Memory B cell (primary cell): Measurements from ENCODE around the gene ROBO1.

Source experiments
- ATAC-seq: fragments of 150-1000 bp; cut with Tn5 transposase; 2 replicates; pipeline ENCODE4 v1.10.0; 2021; ENCODE audit warnings: low read depth, mild to moderate bottlenecking, moderate library complexity
- DNase-seq, 2 donors: peaks; one replicate each; pipeline ENCODE4 v3.0.0; 2022; ENCODE audit warnings: low spot score in 2 of 2
- H3K27ac Mint-ChIP-seq: one replicate; pipeline ENCODE4 v1.8.0; 2022; ENCODE audit warnings: mild to moderate bottlenecking, moderate library complexity, mixed read lengths
- H3K27me3 Mint-ChIP-seq: one replicate; pipeline ENCODE4 v1.8.0; 2022; ENCODE audit warnings: mixed read lengths
- H3K36me3 Mint-ChIP-seq: one replicate; pipeline ENCODE4 v1.8.0; 2022; ENCODE audit warnings: mild to moderate bottlenecking, mixed read lengths
- H3K4me1 Mint-ChIP-seq: one replicate; pipeline ENCODE4 v1.8.0; 2022; ENCODE audit warnings: mixed read lengths
- H3K4me3 Mint-ChIP-seq: one replicate; pipeline ENCODE4 v1.8.0; 2022; ENCODE audit warnings: mild to moderate bottlenecking, moderate library complexity, mixed read lengths
- H3K9me3 Mint-ChIP-seq: one replicate; pipeline ENCODE4 v1.8.0; 2022; ENCODE audit warnings: mixed read lengths

ROBO1 gene

DNA sequence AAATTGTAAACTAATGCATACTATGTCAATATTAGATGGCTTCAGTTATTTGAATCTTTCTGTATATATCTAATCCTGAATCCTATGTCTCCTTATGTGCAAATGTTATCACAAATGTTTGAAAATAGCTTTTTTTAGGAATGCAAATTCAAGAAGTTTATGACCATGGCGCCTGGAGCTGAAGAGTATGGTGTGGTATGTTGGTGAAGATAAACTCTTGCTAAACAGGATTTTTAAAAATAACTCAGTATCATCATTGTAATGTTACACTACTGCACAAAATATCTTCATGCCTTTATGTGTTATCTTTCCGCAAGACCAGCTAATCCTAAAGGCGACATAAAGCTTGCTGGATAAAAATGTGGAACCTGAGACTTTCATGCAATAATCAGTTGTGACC, 382.6 kb downstream of the ROBO1 start:
- Mint-ChIP-seq H3K27ac (no peak overlapping the region), H3K27me3 (no peaks in the 10 kb centered on the region), H3K4me3 (no peak overlapping the region), H3K36me3 (no peaks in the 10 kb centered on the region), H3K4me1 (no peaks in the 10 kb centered on the region), H3K9me3 (peaks cover 6% of the 10 kb centered on the region)
- DNase-seq (no peak), ATAC-seq (no peak)

- DNase-seq (no peak), ATAC-seq (no peak)
- no peaks in the 10 kb centered on the region for H3K36me3 Mint-ChIP-seq
- H3K27me3 Mint-ChIP-seq: no peaks in the 10 kb centered on the region
- peaks cover 6% of the 10 kb centered on the region for H3K9me3 Mint-ChIP-seq
- no peaks in the 10 kb centered on the region for H3K4me1 Mint-ChIP-seq
- no peak overlapping the region for H3K27ac Mint-ChIP-seq
- no peak overlapping the region for H3K4me3 Mint-ChIP-seq
Observed at GRCh38 chr3:79383402-79384012, 384.3 kb downstream of the ROBO1 start.

DNA sequence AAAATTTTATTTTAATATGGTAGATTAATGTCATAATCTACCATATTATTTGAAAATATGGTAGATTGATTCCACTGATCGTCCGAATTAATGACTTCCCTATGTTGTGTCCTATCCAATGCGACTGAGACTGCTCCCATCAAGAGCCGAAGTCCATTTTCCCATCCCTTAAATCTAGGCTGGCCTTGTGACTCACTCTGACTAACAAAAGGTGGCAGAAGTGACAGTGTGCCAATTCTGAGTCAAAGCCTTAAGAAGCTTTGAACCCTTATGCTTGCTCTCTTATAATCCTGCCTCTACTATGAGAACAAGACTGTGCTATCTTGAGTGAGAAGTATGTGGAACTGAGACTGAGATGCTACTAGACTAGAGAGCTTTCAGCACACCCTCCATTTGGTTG, 387.2 kb downstream of the ROBO1 start:
- Mint-ChIP-seq H3K4me3 (no peak overlapping the region), H3K27me3 (no peaks in the 10 kb centered on the region), H3K4me1 (no peaks in the 10 kb centered on the region), H3K9me3 (peaks cover 8% of the 10 kb centered on the region), H3K27ac (no peak overlapping the region), H3K36me3 (no peaks in the 10 kb centered on the region)
- DNase-seq (no peak), ATAC-seq (no peak)

DNA sequence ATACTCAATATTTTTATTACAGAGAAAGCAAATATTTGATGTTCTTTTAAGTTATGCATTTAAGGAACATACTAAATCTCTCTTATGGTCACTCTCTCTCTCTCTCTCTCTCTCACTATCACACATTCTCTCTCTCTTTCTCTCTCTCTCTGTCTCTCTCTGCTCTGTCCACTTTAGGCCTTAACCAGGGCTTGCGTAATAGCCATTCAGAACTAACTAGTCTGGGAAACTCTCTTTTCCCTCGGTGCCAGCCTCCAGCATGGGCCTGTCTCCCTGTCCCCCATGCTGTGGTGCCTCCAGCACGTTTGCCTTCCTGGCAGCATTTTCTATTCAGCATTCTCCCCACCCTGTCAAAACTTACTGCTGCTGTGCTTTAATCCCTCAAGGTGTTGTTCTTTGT, 389.7 kb downstream of the ROBO1 start:
- no peak for ATAC-seq
- Mint-ChIP-seq H3K27ac (no peak overlapping the region), H3K9me3 (peaks cover 8% of the 10 kb centered on the region), H3K4me3 (no peak overlapping the region), H3K4me1 (no peaks in the 10 kb centered on the region), H3K36me3 (no peaks in the 10 kb centered on the region), H3K27me3 (no peaks in the 10 kb centered on the region)
- no peak for DNase-seq

- Mint-ChIP-seq H3K9me3 (peaks cover 9% of the 10 kb centered on the region), H3K27me3 (no peaks in the 10 kb centered on the region), H3K36me3 (no peaks in the 10 kb centered on the region), H3K27ac (no peak overlapping the region), H3K4me1 (no peaks in the 10 kb centered on the region), H3K4me3 (no peak overlapping the region)
- ATAC-seq (no peak), DNase-seq (no peak)
Observed at GRCh38 chr3:79369306-79369705, 398.5 kb downstream of the ROBO1 start.

DNA sequence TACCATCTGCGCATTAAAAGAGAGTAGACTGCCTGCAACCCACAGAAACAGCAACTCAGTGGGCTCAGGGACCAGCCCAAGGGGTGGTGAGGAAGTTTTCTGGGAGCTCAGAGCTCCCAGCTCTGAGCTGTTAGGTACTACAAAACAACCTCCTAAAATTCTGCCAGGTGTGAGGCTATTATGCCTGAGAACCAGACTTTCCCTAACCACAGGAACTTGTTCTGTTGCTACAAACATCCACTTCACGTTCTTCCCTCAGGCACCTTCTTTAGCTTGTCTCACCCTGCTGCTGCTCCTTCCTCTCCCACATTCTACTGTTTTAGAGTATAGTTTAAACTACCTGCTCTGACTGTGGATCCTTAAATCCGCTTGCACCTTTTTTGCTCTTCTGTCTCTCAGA, 399.4 kb downstream of the ROBO1 start:
- Mint-ChIP-seq H3K27ac (no peak overlapping the region), H3K4me3 (no peak overlapping the region), H3K27me3 (no peaks in the 10 kb centered on the region), H3K4me1 (no peaks in the 10 kb centered on the region), H3K36me3 (no peaks in the 10 kb centered on the region), H3K9me3 (peaks cover 9% of the 10 kb centered on the region)
- ATAC-seq: no peak
- DNase-seq: no peak

DNA sequence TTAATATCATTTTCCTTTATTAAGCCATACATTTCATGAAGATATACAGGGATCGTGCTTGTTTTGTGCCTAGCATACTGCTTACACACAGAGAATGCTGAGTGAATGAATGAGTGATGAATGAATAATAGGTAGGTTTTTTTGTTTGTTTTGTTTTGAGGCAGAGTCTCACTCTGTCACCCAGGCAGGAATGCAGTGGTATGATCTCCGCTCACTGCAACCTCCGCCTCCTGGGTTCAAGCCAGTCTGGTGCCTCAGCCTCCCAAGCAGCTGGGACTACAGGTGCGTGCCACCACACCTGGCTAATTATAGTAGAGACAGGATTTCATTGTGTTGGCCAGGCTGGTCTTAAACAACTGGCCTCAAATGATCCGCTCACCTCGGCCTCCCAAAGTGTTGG, 400.0 kb downstream of the ROBO1 start:
- DNase-seq (no peak), ATAC-seq (no peak)
- Mint-ChIP-seq H3K36me3 (no peaks in the 10 kb centered on the region), H3K4me3 (no peak overlapping the region), H3K4me1 (no peaks in the 10 kb centered on the region), H3K27me3 (no peaks in the 10 kb centered on the region), H3K9me3 (peaks cover 9% of the 10 kb centered on the region), H3K27ac (no peak overlapping the region)

- H3K36me3 Mint-ChIP-seq: no peaks in the 10 kb centered on the region
Observed at GRCh38 chr3:79367066-79367465, 400.7 kb downstream of the ROBO1 start.

DNA sequence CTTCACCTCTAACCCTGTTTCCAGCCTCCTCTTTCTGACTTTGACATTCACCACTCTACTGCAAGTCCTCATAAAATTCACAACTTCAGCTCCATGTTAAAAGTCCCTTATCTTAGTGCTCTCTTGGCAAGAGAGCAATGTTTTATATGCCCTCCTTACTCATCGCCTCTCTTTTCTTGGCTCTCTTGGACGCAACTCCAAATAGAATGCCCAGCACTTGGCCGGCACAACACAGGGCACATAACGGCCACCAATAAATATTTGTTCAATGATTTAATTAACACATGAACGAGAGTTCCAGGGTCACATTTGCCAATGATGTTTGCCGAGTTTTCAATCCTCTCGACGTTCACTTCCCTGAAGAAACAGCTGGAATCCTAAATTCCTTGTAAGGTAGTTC, 401.4 kb downstream of the ROBO1 start:
- no peak for DNase-seq
- Mint-ChIP-seq H3K4me1 (no peaks in the 10 kb centered on the region), H3K4me3 (no peak overlapping the region), H3K9me3 (peaks cover 7% of the 10 kb centered on the region), H3K36me3 (no peaks in the 10 kb centered on the region), H3K27me3 (no peaks in the 10 kb centered on the region), H3K27ac (no peak overlapping the region)
- no peak for ATAC-seq

More at GRCh38 chr3:79367066-79367465, 400.7 kb downstream of the ROBO1 start:
- no peak overlapping the region for H3K27ac Mint-ChIP-seq
- no peak for DNase-seq
- H3K27me3 Mint-ChIP-seq: no peaks in the 10 kb centered on the region
- H3K4me3 Mint-ChIP-seq: no peak overlapping the region
- H3K4me1 Mint-ChIP-seq: no peaks in the 10 kb centered on the region
- peaks cover 7% of the 10 kb centered on the region for H3K9me3 Mint-ChIP-seq
- no peak for ATAC-seq

GRCh38 chr3:79364784-79365183, 403.0 kb downstream of the ROBO1 start:
- no peaks in the 10 kb centered on the region for H3K36me3 Mint-ChIP-seq
- peaks cover 7% of the 10 kb centered on the region for H3K9me3 Mint-ChIP-seq
- ATAC-seq: no peak
- DNase-seq: no peak
- no peaks in the 10 kb centered on the region for H3K27me3 Mint-ChIP-seq
- no peaks in the 10 kb centered on the region for H3K4me1 Mint-ChIP-seq
- no peak overlapping the region for H3K27ac Mint-ChIP-seq
- no peak overlapping the region for H3K4me3 Mint-ChIP-seq

DNA sequence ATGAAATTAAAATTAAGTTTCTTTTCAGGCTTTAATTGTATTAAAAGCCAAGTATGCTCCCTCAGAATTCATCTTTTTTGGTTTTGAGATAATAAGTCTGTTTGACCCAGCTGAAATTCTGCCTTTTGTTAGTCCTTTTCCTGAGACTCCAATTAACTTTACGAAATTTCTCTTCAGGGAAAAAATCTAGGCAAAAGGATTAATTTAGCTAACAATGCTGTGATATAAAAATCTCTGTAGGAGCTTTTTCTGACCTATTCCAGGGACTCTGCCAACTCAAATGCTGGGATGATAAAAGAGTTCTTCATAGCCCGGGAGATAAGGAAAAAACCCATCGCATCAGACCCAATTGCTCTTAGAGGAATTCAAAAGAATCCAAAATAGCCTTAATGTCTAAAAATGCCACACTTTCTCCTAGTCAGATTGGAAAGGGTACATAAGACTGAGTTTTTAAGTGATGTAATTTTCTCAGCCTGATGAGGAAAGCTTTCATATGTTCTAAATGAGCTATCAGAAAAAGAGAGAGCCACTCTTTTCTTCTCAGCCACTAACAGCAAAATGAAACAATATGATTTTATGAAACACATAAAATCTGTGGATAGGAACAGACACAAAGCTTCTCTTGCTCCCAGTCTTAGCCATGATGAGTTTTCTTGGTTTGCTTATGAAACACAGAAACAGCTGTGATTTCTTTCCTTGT, 405.1 kb downstream of the ROBO1 start:
- Mint-ChIP-seq H3K27ac (no peak overlapping the region), H3K36me3 (no peaks in the 10 kb centered on the region), H3K9me3 (peaks cover 7% of the 10 kb centered on the region), H3K4me1 (no peaks in the 10 kb centered on the region), H3K4me3 (no peak overlapping the region), H3K27me3 (no peaks in the 10 kb centered on the region)
- DNase-seq: no peak
- no peak for ATAC-seq

GRCh38 chr3:79361748-79362378, 405.9 kb downstream of the ROBO1 start:
- H3K27me3 Mint-ChIP-seq: no peaks in the 10 kb centered on the region
- ATAC-seq (no peak), DNase-seq (no peak)
- H3K4me3 Mint-ChIP-seq: no peak overlapping the region
- H3K9me3 Mint-ChIP-seq: peaks cover 7% of the 10 kb centered on the region
- H3K36me3 Mint-ChIP-seq: no peaks in the 10 kb centered on the region
- no peak overlapping the region for H3K27ac Mint-ChIP-seq
- no peaks in the 10 kb centered on the region for H3K4me1 Mint-ChIP-seq

GRCh38 chr3:79358327-79358726, 409.5 kb downstream of the ROBO1 start:
- no peaks in the 10 kb centered on the region for H3K4me1 Mint-ChIP-seq
- H3K36me3 Mint-ChIP-seq: no peaks in the 10 kb centered on the region
- DNase-seq (no peak), ATAC-seq (no peak)
- no peaks in the 10 kb centered on the region for H3K27me3 Mint-ChIP-seq
- H3K4me3 Mint-ChIP-seq: no peak overlapping the region
- H3K27ac Mint-ChIP-seq: no peak overlapping the region
- H3K9me3 Mint-ChIP-seq: peaks cover 2% of the 10 kb centered on the region

DNA sequence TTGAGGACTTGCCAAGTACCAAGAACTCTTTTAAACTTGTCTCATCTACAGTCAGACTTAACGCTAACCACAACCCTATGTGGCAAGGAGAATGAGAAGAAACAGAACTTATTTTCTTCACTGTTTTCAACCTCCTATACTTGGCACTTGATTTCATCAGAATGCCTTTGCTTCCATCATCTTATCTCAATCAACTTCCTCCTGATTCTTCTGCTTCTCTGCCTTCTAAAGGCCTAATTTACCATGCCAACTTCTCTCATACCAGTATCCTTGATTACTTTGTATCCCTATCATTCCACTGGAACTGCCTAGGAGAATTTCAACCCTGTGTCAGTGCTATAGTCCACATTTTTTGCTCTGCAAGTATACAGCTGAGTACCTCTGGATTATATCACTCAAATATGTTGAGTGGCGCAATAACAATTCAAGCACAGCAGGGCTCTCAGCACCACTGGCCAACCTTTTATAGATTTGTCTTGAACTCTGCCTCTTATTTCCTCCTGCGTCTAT, 413.6 kb downstream of the ROBO1 start:
- Mint-ChIP-seq H3K36me3 (no peaks in the 10 kb centered on the region), H3K9me3 (peaks cover 2% of the 10 kb centered on the region), H3K4me1 (no peaks in the 10 kb centered on the region), H3K27me3 (no peaks in the 10 kb centered on the region), H3K4me3 (no peak overlapping the region), H3K27ac (no peak overlapping the region)
- ATAC-seq: no peak
- DNase-seq: no peak
